NCI-H1417 (cell line): ENCODE measurements around the gene TEF.

Source experiments
- DNase-seq, 3 experiments: peaks; one replicate each; lab custom pipeline; 2025; lab: John Stamatoyannopoulos, UW

The TEF gene, protein sequence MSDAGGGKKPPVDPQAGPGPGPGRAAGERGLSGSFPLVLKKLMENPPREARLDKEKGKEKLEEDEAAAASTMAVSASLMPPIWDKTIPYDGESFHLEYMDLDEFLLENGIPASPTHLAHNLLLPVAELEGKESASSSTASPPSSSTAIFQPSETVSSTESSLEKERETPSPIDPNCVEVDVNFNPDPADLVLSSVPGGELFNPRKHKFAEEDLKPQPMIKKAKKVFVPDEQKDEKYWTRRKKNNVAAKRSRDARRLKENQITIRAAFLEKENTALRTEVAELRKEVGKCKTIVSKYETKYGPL

DNA sequence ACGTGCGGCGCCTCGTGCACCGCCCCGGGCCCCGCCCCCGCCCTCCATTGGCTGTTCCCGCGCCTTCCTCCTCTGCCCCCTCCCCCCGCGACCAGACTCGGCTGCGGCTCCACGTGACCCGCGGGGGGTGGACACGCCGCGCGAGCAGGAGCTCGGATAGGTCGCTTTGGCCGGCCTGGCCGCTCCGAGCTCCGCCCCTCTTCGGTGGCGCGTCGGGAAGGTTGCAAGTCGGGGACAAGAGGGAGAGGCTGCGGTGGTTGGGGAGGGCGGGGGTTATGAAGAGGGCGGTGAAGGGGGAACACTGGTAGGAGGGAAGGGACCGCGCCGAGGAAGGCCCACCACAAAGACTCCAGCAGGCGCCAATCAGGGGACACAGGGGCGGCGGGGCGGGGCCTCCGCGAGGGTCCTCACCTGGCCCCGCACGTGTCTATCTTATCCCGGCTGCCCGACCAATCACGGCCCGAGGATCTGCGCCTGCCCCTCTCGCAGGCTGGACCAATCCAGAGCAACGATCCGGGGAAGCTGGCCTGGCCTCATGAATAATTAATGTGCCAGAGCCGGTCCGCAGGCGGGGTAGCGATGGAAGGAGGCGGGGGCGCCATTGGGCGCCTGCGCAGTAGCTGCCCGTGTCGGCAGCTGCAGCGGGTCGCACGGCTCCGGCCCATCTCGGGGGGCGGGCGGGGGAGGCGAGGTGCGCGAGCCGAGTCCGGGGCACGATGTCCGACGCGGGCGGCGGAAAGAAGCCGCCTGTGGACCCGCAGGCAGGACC is at the start of gene TEF:
Gene TEF, plus strand, starts transcription at position 614 of the 769 bp plus-strand sequence. Its CDS starts 103 bp downstream, at position 717.
- peak; percentile 95 to 99 (median 99) for DNase-seq

DNA sequence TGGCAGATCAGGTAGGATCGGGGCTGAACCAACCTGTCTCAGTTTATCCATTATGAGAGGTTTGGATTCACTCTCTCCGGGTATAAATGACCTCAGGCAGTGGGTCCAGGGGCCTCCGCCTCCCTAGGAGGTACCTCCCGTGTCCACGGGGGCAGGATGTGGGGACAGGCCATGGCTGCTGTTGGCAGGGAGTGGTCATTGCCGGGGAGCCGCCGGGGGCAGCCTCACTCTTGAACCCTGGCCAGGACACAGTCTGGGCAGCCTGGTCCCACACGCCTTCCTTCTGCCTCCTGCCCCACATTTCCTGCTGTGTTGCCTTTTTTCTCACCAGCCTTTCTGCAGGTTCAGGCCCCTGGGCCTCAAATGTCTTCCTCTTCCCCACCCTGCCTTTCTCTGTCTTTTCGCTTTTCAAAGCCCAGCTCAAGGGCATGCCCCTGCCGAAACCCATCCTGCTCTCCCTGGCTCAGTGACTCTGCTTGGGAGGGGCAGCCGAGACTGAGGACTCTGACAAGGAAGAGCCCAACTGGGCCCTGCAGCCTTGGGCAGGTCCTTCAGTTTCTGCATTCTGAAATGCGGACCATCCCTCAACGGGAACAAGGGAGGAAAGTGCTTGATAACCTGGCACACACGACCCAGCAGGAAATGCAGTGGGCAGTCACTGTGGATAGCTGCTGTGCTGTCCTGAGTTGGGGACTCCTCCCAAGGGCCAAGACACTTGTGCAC is 49.4 kb upstream of the TEF start:
- no peak for DNase-seq

DNA sequence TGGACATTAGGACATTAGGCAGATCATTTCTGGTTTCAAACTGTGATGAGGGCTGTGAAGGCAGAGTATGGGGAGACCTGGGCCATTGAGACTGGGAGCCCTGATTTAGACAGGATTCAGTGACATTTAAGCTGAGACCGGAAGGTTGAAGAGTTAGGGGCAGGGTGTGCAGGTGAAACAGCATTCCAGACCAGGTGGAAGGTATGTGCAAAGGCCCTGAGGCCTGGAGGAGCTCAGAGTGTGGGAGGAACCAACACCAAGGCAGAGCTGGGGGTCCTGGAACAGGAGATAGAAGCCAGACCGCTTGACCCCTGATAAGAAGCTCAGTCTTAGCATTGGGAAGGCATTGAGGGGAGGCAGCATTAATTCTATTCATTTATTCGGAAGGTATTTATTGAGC is 47.9 kb upstream of the TEF start:
- no peak for DNase-seq

DNA sequence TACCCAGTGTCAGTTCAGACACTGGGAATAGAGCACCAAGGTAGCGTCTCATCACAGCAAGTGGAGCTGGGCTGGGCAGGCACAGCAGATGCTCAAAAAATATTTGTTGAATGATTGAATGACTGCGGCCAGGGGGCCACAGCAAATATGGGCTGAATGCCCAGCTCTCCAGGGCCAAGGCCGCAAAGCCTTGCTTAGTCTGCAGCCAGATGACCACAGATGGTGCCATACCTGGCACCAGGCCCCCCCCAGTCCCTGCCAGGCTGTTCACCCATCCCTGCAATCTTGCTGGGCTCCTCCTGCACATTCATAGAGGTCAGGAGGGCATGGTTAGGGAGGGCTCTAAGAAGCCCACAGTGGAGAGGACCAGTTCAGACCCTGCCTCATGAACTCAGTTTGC is 47.5 kb upstream of the TEF start:
- no peak for DNase-seq

DNA sequence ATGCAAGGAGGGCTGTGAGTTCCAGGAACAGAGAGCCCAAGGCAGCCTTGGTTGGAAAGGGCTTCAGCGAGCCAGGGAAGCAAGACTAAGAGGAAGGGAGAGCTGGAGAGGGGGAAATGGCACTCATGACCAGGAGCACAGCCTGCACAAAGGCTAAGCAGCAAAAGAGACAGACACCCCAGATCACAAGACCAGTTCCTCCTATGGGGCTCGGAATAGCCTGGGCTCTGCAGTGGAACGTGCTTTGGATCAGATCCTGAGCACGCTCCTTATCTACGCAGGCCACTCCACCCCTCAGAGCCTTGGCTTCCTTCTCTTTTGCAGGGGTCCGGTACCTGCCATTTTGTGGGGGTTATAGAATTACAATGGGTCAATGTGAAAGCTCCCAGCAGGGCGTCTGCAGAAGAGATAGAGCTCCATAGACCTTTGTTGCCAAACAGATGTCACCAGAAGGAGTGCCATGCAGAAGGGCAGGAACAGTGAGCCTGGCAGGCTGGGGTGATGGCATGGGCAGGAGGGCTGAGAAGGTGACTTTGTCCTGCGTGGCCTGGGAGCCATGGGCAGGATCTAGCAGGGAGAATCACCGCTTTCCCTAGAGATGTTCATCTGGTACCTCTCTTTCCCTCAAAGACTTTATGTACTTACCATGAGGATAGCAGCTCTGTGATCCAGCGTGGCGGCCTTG is 46.6 kb upstream of the TEF start:
- DNase-seq, result no peak

DNA sequence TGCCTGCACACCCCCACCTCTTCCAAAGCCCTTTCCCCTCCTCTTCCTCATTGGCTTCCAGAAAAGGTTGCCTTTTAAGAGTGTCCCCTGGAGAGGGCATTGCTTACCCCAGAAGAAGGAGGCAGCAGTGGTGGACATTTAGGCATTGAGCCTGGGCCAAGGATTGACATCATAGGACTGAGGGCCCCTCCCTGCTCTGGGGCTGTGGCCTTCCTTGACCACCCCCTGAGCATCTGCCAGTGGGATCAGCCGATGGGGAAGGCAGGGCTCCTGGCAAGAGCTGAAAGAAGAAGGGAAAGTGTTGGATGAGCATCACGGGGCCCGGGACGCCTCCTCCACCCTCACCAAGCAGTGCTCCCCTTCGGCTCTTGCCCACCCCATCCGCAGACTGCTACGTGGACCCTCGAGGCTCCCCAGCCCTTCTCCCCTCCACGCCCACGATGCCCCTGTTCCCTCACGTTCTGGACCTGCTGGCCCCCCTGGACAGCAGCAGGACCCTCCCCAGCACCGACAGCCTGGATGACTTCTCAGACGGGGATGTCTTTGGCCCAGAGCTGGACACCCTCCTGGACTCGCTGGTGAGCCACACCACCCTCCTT is 43.0 kb upstream of the TEF start:
- no peak for DNase-seq

DNA sequence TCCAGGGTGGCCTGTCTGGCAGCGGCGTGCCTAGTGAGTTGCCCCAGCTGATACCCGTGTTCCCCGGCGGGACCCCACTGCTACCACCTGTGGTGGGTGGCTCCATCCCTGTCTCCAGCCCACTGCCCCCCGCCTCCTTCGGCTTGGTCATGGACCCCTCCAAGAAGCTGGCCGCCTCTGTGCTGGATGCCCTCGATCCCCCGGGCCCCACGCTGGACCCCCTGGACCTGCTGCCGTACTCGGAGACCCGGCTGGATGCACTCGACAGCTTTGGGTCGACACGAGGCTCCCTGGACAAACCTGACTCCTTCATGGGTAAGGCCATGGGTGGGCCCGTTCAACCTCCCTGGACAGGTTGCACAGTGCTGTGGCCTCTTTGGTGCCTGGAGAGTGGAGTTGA is 41.9 kb upstream of the TEF start:
- no peak for DNase-seq

DNA sequence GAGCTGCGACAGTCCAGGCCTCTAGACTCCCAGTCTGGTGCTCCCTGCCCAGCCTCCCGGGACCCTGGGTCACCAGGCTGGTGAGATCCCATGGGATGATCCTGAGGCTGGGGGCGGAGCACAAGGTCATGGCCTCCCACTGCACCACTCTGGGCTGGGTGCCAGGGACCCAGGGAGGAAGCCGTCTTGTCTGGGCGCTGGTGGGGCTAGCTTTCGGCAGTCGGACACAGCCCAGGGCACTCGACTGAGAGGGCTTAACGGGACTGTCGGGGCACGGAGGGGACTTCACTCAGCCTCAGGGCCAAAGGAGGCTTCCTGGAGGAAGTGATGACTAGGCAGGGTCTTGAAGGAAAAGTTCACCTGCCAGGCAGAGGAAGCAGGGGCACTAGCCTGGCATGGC is 41.4 kb upstream of the TEF start:
- DNase-seq, result no peak

DNA sequence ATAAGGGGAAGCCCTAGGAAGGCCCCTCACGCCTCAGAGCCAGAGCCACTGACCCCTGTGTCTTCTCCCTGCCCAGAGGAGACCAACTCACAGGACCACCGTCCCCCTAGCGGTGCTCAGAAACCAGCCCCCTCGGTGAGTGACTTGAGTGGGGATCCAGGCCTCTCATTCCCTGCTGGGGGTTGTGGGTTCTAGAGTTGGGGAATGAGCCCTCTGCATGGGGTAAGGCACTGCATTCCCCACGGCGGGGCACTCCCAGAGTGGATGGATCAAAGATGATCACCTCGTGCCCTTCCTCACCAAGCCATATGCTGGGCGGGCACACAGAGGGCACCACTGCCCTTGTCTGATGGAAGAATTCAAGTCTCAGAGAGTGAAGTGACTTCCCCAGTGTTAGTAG is 40.7 kb upstream of the TEF start:
- no peak for DNase-seq

DNA sequence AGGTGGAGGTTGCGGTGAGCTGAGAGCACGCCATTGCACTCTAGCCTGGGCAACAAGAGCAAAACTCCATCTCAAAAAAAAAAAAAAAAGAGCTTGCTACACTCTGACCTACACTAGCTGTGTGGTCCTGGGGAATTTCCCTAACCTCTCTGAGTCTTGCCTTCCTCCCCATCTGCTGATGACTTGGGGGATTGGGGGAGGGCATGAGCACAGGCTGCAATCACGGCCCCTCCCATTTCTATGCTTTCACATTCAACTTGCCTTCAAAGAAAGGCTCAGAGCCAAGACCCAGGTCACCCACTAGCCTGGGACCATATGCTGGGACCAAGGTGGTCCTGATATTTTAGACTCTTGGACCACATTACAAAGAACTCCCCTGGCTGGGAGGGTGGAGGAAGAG is 39.8 kb upstream of the TEF start:
- no peak for DNase-seq

DNA sequence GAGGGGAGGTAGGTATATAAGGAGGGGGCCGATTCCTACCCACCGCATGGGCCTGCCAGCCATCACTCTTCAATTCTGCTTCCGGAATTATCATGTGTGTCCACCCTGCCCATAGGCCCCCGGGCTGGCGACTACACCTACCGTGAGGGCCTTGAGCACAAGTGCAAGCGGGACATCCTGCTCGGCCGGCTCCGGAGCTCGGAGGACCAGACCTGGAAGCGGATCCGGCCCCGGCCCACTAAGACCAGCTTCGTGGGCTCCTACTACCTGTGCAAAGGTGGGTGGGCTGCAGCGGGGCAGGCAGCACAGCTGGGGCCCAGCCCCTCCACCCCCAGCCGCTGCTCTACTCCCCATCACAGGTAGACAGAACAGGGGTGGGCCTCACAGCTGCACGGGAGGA is 38.4 kb upstream of the TEF start:
- DNase-seq, result no peak

DNA sequence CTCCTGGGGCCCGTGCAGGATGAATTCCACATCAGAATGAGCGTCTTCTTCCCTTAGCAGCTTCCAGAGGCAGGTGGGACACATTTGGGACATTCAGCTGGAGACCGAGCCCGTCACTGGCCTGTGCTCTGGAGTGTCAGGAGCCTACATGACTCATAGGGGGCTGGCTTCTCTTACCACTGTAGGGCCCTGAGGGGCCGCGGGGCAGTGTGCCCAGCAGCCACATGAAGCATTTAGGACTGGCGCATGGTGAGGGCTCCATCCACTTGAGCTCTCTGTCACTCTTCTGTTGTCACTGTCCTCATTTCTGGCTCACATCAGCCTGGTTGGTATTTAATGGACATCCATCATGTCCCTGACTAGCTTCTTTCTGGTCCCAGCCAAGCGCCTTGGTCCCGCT is 38.0 kb upstream of the TEF start:
- no peak for DNase-seq

DNA sequence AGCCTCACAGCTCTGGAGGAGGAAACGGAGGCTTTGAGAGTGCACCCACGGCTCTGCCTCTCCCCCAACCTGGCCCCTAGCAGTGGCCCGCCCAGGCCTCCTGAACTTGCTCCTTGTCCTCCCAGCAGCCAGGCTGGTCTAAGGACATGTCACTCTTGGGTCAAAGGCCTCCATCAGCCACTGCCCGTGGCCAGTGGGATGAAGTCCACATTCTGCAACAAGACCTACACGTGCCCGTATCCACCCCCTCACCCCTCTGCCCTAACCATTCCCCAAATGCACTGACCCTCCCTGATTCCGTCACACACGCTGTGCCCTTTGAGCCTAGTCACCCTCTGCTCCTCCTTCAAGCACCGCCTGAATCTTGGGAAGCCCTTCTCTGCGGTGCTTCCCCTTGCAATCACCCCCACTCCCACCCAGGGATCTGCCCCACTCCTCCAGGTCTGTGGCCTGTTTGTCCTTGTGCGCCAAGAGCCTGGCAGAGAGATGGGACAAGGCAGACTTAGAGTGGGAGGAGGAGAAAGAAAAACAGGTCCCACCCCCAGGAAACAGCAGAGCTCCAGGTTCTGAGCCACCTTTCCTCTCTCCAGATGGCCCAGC is 37.5 kb upstream of the TEF start:
- no peak for DNase-seq

DNA sequence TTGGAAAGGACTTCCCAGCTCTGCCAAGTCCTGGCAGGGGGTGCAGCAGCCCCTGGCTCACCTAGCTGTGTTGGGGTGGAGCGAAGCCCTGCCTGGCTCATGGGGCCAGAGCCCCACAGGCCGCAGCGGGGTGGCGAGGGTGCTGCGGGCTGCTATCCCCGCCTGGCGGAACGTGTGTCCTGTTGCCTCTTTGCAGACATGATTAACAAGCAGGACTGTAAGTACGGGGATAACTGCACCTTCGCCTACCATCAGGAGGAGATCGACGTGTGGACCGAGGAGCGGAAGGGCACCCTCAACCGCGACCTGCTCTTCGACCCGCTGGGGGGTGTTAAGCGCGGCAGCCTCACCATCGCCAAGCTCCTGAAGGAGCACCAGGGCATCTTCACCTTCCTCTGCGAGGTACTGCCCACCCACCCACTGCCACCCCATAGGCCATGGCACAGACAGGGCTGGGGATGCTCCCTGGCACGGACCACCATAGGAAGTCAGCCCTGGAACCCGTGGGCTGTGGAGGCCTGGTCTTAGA is 35.9 kb upstream of the TEF start:
- no peak for DNase-seq

DNA sequence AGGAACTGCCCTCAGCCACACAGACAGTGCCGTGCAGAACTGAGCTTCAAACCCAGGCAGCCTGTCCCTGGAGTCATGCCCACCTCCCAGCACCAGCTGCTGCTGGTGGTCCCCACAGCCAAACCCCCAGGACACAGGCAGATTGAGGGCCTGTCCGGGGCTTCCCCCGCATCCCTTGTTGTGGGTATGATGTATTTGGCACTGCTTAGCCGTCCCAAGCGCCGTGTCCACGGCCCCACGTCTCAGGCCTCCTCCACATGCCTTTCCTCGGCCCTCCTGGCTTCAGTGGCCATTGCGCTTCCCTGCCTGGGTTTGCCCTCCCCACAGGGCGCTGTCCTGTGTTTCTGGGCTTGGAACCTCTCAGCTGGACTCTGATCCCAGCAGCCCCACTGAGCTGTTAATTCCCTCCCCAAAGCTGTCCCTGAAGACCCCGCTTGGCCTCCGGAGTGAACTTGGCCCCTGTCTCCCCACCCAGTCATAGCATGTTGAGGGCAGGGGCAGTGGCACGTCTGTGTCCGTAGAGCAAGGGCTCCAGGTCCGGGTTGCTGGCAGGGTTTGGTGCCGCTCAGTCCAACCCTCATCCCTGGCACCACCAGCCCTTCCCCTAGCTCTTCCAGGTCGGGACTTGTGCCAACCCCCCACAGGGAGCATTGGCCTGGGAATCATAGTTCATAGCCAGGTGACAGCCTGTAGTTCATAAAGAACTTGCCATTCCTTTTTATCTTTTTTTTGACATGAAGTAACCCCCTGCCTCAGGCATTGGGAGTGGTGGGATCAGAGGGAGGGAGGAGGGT is 34.5 kb upstream of the TEF start:
- no peak for DNase-seq

DNA sequence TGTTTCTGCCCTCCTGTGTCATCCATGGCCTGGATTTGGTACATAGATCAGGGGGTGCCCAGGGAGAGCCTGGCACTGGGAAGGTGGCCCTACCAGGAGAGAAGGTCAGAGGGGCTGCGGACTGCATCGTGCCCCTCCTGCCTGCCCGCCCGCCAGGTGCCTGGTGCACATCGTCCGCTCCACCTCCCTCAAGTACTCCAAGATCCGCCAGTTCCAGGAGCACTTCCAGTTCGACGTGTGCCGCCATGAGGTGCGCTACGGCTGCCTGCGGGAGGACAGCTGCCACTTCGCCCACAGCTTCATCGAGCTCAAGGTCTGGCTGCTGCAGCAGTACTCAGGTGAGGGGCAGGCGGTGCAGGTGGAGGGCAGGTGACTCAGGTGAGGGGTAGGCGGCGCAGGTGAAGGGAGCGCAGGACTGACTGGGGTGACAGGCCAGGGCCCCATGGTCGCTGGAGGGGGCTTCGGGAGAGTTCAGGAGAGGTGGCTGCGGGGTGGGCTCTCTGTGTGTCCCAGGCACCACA is 32.7 kb upstream of the TEF start:
- no peak for DNase-seq

DNA sequence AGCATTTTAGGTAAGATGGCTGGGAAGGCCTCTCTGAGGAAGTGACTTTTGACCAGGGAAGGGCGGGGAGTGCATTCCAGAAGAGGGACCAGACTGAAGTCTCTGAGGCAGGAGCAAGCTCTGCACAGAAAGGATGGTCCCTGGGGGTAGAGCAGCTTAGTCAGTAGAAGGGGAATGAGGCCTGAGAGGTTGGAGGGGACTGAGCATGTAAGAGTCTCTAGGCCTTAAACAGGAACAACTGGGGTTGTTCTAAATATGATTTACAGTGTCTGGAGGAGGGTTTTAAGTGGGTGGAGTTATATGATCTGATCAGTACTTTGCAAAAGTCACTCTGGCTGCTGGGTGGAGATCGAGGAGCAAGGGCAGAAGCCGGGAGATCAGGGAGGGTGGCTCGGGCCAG is 31.7 kb upstream of the TEF start:
- DNase-seq, result no peak

DNA sequence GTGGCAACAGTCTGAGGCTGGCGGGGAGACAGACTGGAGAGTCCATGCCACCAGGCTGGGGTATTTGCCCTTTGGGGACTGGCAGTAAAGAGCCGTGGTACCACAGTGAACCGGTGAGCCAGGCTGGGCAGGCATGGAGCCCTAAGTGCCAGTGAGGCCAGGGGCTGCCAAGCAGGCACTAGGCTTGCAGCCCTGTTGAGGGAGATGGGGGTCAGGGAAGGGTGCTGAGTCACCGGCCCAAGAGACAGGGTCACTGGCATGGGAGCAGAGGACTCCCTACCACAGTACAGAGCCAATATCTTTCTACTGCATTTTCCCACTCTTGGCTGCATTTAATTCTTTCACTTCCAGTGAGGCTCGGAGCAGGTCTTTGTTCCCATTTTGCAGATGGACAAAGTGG is 30.7 kb upstream of the TEF start:
- no peak for DNase-seq

DNA sequence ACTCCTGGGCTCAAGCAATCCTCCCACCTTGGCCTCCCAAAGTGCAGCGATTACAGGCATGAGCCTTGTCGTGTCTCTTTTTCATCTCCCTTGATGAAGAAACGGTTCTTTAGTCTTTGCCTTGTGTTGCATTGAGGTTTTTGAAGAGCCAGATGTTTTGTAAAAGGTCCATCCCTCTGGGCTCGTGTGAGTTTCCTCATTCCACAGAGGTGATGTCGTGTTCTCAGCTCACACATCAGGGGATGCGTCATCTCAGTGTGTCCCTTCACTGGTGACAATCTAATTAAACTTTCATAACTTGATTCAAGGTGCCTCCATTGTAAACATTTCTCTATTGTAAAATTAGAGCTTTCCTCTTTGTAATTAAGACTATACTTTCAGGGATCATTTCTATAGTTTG is 29.7 kb upstream of the TEF start:
- no peak for DNase-seq

DNA sequence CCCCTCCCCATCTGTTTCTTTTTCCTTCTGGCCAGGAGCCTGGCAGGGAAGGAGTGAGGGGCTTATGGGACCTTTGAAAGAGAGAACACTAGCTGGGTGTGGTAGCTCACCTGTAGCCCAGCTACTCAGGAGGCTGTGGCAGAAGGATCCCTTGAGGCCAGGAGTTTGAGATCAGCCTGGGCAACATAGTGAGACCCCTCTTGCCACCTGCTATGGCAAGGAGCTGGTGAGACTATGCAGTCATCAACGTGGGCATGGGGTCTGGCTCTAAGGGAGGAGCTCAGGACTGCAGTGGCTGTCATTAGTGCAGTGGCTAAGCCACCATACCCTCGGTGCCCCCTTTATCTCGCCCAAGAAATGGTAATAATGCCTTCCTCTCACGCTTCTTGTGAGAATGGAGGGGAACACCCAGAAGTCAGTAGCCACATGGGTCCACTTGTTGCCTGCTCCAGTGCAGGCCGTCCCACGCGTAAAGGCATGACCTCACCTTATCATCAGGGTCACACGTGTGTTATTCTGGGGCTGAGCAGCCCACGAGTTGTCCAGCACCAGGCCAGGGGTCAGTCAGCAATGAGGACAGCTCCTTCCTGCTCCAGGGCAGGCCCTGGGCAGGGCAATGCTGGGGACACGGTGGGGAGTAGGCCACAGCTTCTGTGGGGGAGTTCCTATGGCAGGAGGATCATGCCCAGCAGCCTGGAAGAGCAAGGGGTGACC is 27.7 kb upstream of the TEF start:
- no peak for DNase-seq
